MCF 10A (cell line): ENCODE data around the gene HLA-DQA2. TPM values are rescaled to one million over a fixed set of nuclear protein-coding genes. Genes with fewer than 3 reads are reported as not detected.

Source experiments
- BruUV-seq: library from RNA; stranded (reverse); fragments of 400-500 nt; replicated peaks from 2 replicates; lab custom pipeline; 2021; lab: Mats Ljungman, UMichigan
- CTCF ChIA-PET: fragments of 300-600 bp; sonication (Branson Sonifier 250); formaldehyde crosslinking; extraction: SDS; loops from one replicate; lab custom pipeline; 2021; ENCODE audit warnings: antibody characterized with exemption, inconsistent platforms; lab: Yijun Ruan, JAX
- POLR2A ChIA-PET: fragments of 300-600, 350-650 bp; sonication (Branson Sonifier 250); formaldehyde crosslinking; extraction: SDS; loops from one replicate; lab custom pipeline; 2020; ENCODE audit warnings: antibody characterized with exemption, inconsistent platforms; lab: Yijun Ruan, JAX
- DNase-seq: peaks from one replicate; pipeline ENCODE4 v3.0.0-alpha.2; 2018; ENCODE audit not compliant: unreplicated experiment
- H3K27ac Mint-ChIP-seq: one replicate; pipeline ENCODE4 v1.8.0; 2022; ENCODE audit warnings: mild to moderate bottlenecking, low read depth, mixed read lengths; ENCODE audit not compliant: unreplicated experiment
- H3K27me3 Mint-ChIP-seq: one replicate; pipeline ENCODE4 v1.8.0; 2022; ENCODE audit warnings: mixed read lengths; ENCODE audit not compliant: insufficient read depth, unreplicated experiment
- H3K36me3 Mint-ChIP-seq: one replicate; pipeline ENCODE4 v1.8.0; 2022; ENCODE audit warnings: mild to moderate bottlenecking, moderate library complexity, mixed read lengths; ENCODE audit not compliant: insufficient read depth, unreplicated experiment
- H3K4me1 Mint-ChIP-seq: one replicate; pipeline ENCODE4 v1.8.0; 2022; ENCODE audit warnings: mixed read lengths; ENCODE audit not compliant: insufficient read depth, unreplicated experiment
- H3K4me3 Mint-ChIP-seq: one replicate; pipeline ENCODE4 v1.8.0; 2022; ENCODE audit warnings: mild to moderate bottlenecking, moderate library complexity, mixed read lengths; ENCODE audit not compliant: unreplicated experiment
- H3K9me3 Mint-ChIP-seq: one replicate; pipeline ENCODE4 v1.8.0; 2022; ENCODE audit warnings: mixed read lengths; ENCODE audit not compliant: unreplicated experiment
- intact Hi-C: fragments of 100-400 bp; cut with micrococcal nuclease; formaldehyde crosslinking; loops from 2 replicates; pipeline ENCODE4 v1.14.1; 2022
- total RNA-seq: library from RNA; stranded (reverse); gene quantifications from 2 replicates; pipeline ENCODE4 v1.2.3, GENCODE V29; 2022
- TF ChIP-seq, protein P1 (sequence below): fragments of 200-600 bp; IDR thresholded peaks from one replicate; pipeline ENCODE4 v1.8.0; 2022; ENCODE audit warnings: antibody characterized with exemption, mild to moderate bottlenecking; ENCODE audit not compliant: unreplicated experiment

Gene HLA-DQA2
- total RNA-seq, 1 experiment from 2014 or later: not detected

DNA sequence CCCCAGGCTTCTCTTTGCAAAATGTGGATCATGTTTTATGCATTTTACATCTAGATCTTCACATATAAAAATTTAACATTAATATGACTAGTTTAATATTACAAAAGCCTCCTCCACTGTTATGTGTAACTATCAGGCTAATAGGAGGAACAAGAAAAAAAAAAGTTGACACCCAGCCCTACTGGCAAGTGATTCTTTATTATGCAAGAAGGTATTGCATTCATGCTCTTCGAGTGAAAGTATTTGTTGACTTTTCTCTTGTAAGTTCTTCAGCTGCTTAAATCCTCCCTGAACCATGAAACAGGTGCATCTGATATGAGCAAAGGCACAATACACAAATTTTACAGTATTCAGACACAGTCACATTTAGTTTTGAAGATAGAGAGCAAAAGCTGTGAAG lies 22.9 kb downstream of the HLA-DQA2 start:
- CTCF ChIA-PET: no interaction called here
- DNase-seq: no peak
- Mint-ChIP-seq H3K27me3 (peaks cover 100% of the 10 kb centered on the region), H3K36me3 (no peaks in the 10 kb centered on the region), H3K9me3 (no peaks in the 10 kb centered on the region), H3K4me1 (no peaks in the 10 kb centered on the region), H3K27ac (no peak overlapping the region), H3K4me3 (no peak overlapping the region)
- POLR2A ChIA-PET: no interaction called here
- no TSS peak for BruUV-seq
- TF ChIP-seq, protein P1, sequence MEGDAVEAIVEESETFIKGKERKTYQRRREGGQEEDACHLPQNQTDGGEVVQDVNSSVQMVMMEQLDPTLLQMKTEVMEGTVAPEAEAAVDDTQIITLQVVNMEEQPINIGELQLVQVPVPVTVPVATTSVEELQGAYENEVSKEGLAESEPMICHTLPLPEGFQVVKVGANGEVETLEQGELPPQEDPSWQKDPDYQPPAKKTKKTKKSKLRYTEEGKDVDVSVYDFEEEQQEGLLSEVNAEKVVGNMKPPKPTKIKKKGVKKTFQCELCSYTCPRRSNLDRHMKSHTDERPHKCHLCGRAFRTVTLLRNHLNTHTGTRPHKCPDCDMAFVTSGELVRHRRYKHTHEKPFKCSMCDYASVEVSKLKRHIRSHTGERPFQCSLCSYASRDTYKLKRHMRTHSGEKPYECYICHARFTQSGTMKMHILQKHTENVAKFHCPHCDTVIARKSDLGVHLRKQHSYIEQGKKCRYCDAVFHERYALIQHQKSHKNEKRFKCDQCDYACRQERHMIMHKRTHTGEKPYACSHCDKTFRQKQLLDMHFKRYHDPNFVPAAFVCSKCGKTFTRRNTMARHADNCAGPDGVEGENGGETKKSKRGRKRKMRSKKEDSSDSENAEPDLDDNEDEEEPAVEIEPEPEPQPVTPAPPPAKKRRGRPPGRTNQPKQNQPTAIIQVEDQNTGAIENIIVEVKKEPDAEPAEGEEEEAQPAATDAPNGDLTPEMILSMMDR: no peak
- intact Hi-C loops: no loop called here

- BruUV-seq: no TSS peak
- TF ChIP-seq, protein P1: no peak
- Mint-ChIP-seq H3K36me3 (peaks cover 6% of the 10 kb centered on the region), H3K27me3 (peaks cover 99% of the 10 kb centered on the region), H3K4me1 (no peaks in the 10 kb centered on the region), H3K4me3 (no peak overlapping the region), H3K27ac (no peak overlapping the region), H3K9me3 (no peaks in the 10 kb centered on the region)
- intact Hi-C loops: no loop called here
- DNase-seq: no peak
- POLR2A ChIA-PET: interaction anchor here (0.6 kb wide), 1 partner anchor 939 kb away, joined by 3 read pairs; no protein-coding TSS in a partner anchor
- CTCF ChIA-PET: interaction anchor here (2.0 kb wide), 1 partner anchor 13 kb away, joined by 5 read pairs; no protein-coding TSS in a partner anchor
Observed at GRCh38 chr6:32772656-32773055, 31.5 kb downstream of the HLA-DQA2 start.

GRCh38 chr6:32774426-32774825 lies 33.2 kb downstream of the HLA-DQA2 start:
- intact Hi-C loops: no loop called here
- peaks cover 91% of the 10 kb centered on the region for H3K27me3 Mint-ChIP-seq
- CTCF ChIA-PET: interaction anchor here (0.6 to 2.0 kb wide), 3 partner anchors 11 to 71 kb away, joined by 3 to 5 read pairs (median 3); no protein-coding TSS in a partner anchor

DNA sequence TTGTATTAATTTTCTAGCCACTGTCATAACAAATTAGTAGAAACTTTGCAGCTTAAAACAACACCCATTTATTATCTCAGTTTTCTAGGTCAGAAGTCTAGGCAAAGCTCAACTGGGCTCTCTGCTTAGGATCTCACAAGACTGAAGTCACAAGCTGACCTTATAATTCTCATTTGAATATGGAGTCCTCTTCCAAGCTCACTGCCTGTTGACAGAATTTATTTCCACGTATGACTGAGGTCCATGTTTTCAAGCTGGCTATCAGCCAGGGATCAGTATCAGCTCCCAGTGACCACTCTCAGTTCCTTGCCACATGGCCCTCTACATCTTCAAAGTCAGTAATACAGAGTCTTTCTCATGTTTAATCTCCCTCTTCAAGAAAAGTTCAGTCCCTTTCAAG lies 33.9 kb downstream of the HLA-DQA2 start:
- DNase-seq: no peak
- H3K9me3 Mint-ChIP-seq: no peaks in the 10 kb centered on the region
- BruUV-seq: no TSS peak
- H3K4me1 Mint-ChIP-seq: no peaks in the 10 kb centered on the region
- H3K27me3 Mint-ChIP-seq: peaks cover 91% of the 10 kb centered on the region
- intact Hi-C loops: no loop called here
- CTCF ChIA-PET: interaction anchor here (0.6 to 1.9 kb wide), 2 partner anchors 12 to 15 kb away, joined by 3 to 6 read pairs; no protein-coding TSS in a partner anchor
- no peak overlapping the region for H3K4me3 Mint-ChIP-seq
- H3K36me3 Mint-ChIP-seq: peaks cover 6% of the 10 kb centered on the region
- TF ChIP-seq, protein P1: no peak
- POLR2A ChIA-PET: no interaction called here
- no peak overlapping the region for H3K27ac Mint-ChIP-seq

More at GRCh38 chr6:32774426-32774825, 33.2 kb downstream of the HLA-DQA2 start:
- TF ChIP-seq, protein P1: no peak
- Mint-ChIP-seq H3K27ac (no peak overlapping the region), H3K4me3 (no peak overlapping the region), H3K36me3 (peaks cover 6% of the 10 kb centered on the region), H3K9me3 (no peaks in the 10 kb centered on the region), H3K4me1 (no peaks in the 10 kb centered on the region)
- POLR2A ChIA-PET: no interaction called here
- DNase-seq: no peak
- no TSS peak for BruUV-seq
